GM18907 (cell line): ENCODE data around the gene ALOX12B.
A peak's percentile ranks its signal among the peaks of the same experiment; 100 is the strongest.
"Not testable (repeated sequence)": the region's sequence is repeated elsewhere in the genome, so short reads cannot be mapped to it uniquely, and the experiment has no call there.

Experiments
- ATAC-seq: cut with Tn5 transposase; IDR thresholded peaks from one replicate; pipeline ENCODE4 v1.9.1; 2021; ENCODE audit warnings: mild to moderate bottlenecking, moderate library complexity; ENCODE audit not compliant: unreplicated experiment

The ALOX12B gene

DNA sequence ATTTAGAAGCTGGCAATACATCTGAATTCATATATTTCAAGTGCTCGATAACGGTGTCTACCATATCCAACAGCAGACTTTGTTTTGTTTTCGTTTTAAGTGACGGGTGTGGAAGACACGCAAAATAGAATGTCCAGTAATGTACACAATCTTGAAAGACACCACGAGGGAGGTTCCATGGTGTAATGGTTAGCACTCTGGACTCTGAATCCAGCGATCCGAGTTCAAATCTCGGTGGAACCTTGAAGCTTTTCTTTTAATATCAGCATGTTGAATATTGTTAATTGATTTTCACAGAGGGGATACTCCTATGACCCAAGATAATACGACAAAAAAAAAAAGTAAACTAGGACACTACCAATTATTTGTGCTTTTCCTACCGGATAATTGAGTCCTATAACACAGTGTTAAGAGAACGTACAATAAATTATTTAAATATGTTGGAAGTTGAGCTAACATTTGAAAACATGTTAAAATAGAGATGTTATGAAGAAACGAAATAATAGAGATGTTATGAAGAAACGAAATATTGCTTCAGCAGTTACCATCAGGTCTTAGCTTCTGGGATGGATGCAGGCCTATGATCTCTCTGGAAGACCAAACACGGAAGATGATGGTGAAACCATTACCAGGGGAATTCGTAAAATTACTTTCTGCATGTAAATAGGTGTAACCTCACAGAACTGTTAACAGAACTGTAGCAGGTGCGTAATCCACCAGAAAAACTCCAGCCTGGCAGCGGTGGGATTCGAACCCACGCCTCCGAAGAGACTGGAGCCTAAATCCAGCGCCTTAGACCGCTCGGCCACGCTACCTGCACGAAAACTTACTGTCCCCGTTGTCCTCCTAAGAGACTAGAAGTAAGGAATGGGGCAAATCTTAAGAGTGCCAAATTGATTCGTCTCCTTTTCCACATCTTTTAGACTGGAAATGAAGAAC is 32.3 kb upstream of the ALOX12B start:
- peak; percentile 37 for ATAC-seq

GRCh38 chr17:8118769-8119580 is 31.5 kb upstream of the ALOX12B start:
- ATAC-seq = peak; percentile 44

- no peak for ATAC-seq
Observed at GRCh38 chr17:8117980-8118768, 30.7 kb upstream of the ALOX12B start, which contains the start of gene ALOXE3. TSS of gene ALOXE3 (minus strand) at chr17:8118514. CDS start at chr17:8117990, 524 bp downstream.

DNA sequence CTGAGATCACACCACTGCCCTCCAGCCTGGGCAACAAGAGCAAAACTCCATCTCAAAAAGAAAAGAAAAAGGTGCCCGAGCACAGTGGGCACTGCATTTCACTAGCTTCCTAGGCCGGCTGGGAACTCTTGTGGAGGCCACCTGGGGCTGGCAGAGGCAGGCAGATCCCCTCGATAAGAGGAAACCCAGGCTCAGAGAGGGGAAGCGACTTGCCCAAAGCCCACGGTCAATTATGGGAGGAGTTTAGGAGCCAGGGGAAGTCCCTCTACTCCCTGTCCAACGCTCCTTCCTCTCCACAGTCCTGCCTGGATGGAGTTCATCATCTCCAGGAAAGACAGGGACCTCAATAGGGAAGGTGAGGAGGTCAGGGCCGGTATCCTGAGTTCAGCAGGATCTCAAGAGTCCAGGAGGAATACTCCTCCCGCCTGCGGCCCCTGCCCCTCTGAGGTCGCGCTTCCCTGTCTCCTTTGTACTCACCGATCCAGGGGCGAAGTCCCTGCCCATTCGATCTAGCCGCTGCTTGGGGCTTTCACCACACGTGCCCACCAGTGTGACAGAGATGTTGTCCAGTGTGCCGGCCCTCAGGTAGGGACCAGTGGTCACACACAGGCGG is 30.0 kb upstream of the ALOX12B start:
- no peak for ATAC-seq

DNA sequence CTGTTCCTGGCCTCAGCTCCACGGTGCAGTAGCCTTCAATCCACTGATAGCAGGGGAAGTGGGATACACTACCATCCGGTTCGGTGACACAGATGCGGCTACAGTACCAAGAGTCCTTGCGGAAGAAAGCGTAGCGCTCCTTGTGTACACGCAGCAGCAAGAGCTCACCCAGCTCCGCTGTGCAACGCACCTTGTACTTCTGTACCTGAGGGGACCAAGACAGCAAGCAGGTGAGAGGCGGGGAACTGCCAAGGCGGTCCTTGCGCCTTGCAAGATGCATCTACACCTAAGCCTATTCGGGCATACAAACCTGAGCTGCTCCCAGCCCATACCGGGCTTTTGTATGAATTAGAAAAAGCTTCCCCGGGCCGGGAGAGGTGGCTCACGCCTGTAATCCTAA is 29.3 kb upstream of the ALOX12B start:
- ATAC-seq = no peak

- no peak for ATAC-seq
Observed at GRCh38 chr17:8110907-8111306, 23.4 kb upstream of the ALOX12B start.

GRCh38 chr17:8110456-8110804 is 22.9 kb upstream of the ALOX12B start:
- no peak for ATAC-seq

GRCh38 chr17:8109661-8110455 is 22.3 kb upstream of the ALOX12B start:
- ATAC-seq = no peak

DNA sequence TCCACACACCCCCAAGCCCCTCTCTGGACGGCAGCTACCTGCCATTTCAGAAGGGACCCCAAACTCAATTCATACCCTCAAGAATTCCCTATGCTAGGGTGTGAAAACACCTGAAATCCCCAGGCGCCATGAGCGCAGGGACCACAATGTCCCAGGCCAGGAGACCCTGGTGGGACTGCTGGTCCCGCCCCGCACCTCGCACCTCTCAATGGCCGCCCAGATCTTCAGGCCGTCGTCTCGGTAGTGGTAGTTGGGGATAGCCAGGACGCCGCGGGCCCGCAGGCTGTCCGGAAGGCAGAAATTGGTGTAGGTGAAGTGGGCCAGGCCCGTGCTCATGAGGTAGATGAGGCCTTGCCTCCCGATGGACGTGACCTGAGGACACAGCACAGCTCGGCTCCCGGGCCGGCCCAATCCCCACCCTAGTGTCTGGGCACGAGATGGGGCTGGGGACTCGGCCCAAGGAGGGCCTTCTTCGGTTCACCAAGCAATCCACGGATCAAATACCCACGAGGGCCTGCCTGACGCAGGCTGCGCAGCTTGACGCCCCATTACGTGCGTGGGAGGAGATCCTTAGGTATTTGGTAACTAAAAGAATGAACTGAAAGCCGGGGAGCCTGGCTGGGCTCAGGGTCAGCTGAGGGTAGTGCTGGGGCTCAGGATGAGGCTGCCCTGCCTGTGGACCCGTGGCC is 21.6 kb upstream of the ALOX12B start:
- ATAC-seq = no peak

DNA sequence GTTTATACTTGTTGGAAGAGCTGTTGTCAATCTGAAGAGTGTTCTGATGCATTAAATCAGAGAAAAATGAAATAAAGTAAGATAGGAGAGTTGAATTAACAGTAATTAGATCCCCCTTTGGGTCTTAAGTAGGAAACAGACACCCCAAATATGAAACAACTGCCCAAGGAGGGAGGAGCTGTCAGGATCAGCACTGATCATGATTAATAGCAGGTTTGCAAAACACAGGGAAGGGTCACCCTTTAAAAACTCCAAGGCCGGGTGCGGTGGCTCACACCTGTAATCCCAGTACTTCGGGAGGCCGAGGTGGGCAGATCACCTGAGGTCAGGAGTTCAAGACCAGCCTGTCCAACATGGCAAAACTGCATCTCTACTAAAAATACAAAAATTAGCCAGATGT is 19.5 kb upstream of the ALOX12B start:
- ATAC-seq = not testable (repeated sequence)

DNA sequence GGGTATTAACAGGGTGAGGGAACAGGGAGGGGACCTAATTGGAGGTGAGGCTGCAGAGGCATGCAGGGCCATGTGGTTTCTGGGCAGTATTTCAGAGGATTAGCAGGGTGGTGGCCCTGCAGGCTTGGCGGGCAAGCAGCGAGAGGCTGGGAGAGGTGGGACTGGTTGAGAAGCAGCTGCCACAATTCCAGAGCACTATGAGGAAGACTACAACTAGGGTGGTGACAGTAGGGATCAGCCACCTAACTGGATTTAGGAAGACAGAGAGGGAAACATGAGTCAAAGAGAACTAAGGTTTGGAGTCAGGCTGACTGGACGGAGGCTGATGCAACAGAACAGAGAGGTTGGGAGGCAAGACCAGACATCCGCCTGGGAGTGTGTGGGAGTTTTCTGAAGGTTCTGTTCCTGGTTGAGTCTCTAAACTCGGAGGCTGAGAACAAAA is 18.5 kb upstream of the ALOX12B start:
- ATAC-seq = no peak

GRCh38 chr17:8104911-8105310 is 17.4 kb upstream of the ALOX12B start:
- no peak for ATAC-seq

DNA sequence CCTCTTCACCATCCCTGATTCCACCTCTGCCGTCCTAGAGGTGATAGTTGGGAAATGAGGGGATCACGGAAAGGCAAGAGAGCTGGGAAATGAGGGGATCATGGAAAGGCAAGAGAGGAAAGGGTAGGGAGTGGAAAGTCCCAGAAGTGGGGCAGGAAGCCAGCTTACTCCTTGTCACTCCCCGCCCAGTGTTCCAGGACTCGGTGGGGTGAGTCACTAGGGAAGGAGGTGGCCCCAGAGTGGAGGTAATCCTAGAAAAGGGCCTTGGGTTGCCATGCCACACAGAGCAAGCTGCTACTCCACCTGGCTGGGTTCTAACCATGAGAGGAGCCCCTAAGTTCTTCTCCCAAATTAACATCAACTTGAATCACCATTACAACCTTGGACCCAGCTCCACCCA is 16.0 kb upstream of the ALOX12B start:
- no peak for ATAC-seq

DNA sequence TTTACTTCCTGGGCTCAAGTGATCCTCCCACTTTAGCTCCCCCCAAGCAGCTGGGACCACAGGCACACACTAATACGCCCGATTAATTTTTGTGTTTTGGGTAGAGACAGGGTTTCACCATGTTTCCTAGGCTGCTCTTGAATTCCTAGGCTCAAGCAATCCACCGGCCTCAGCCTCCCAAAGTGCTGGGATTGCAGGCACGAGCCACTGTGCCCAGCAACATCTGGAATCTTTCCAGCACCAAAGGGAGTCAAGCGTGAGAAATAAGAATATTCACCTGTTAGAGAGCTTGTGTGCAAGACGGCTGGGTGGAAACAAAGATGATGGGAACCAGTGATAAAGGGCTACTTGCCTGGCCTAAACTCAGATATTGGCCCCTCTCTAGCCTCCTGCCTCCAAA is 14.2 kb upstream of the ALOX12B start:
- ATAC-seq = no peak

GRCh38 chr17:8100763-8101162 is 13.2 kb upstream of the ALOX12B start:
- no peak for ATAC-seq

DNA sequence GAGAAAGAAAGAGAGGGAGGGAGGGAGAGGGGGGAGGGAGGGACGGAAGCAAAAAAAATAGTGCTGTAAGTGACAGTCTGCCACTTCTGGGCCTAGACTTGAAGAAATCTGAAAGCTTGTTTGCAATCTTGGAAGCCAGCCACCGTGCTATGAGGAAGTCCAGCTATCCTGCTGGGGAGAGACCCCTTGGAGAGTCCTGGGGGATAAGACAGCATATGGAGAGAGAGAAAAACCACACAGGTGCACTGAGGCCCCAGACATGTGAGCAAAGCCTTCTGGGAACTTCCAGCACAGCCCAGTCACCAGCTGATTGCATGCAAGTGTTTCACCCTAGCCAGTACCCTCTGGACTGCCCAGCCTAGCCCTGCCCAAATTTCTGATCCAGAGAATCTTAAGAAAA is 12.6 kb upstream of the ALOX12B start:
- ATAC-seq = no peak

DNA sequence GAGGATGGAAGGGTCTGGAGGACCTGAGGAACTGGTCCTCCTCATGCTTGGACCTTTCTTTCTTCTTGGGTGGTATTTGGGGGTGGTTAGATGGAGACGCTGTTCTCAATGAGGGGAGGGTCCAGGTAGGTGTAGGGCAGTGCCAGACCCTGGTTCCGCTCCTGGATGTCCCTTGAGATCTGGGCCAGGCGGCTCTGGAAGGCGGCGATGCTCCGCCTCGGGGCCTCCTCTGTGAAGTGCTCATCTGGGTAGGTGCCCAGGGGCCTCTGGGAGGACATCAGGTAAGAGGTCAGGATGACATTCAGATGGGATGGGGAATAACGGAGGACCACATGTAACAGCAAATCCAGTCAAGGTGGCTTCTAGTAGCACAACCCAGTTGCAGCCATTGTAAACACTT is 9.0 kb upstream of the ALOX12B start:
- ATAC-seq = no peak

- no peak for ATAC-seq
Observed at GRCh38 chr17:8095361-8095760, 7.8 kb upstream of the ALOX12B start.

DNA sequence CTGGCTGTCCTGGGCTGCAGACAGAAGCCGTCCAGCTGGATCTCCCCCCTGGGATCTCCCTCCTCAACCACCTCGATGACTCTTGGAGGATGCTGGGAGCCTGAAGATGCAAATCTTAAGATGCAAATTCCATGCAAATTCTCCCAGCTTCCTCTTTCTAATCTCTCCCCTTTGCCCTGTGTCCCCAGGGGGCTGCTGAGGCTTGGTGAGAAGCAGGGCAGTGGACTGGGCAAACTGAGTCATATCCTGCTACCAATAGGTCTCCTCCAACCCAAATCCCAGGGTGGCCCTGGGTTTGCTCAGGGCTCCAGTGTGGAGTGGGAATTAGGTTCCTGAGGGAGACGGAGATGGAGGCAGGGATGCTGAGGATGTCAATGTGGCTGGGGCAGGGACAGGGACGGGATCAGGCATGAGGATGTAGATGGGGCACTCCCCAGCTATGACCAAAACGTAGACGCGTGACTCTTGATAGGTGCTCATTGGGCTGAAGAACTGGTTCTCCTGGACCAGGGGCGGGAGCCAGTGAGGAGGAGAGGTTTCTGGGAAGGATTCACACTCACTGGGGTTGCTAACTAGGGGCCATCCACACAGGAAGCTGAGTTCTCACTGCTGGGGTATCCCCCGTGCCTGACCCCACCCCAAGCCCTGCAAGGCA is 3.6 kb upstream of the ALOX12B start:
- ATAC-seq = peak; percentile 63
